C4-2B (cell line): ENCODE data around the gene ZNF609.

ENCODE experiments used
- CTCF ChIP-seq: fragments of 450-650 bp; conservative IDR thresholded peaks from 2 replicates; pipeline ENCODE4 v1.5.1; 2017; ENCODE audit warnings: mild to moderate bottlenecking
- ZFX ChIP-seq: fragments of 450-650 bp; IDR thresholded peaks from 2 replicates; pipeline ENCODE4 v1.6.1; 2017

GRCh38 chr15:64423970-64424369, 36.4 kb upstream of the ZNF609 start:
- no peak for TF ChIP-seq CTCF
- TF ChIP-seq ZFX: no peak
